HFFc6 (cell line): Measurements from ENCODE around the gene SLC6A18. TPM values are rescaled to one million over a fixed set of nuclear protein-coding genes. Genes with fewer than 3 reads are reported as not detected.

Experiments used
- DNase-seq: peaks from one replicate; pipeline ENCODE4 v3.0.0-alpha.2; 2018
- H3K27ac Mint-ChIP-seq: 2 replicates; pipeline ENCODE4 v1.8.0; 2020; ENCODE audit warnings: mild to moderate bottlenecking, mixed read lengths
- H3K27me3 Mint-ChIP-seq: 2 replicates; pipeline ENCODE4 v1.8.0; 2021; ENCODE audit warnings: mild to moderate bottlenecking, moderate library complexity, mixed read lengths; ENCODE audit not compliant: insufficient read depth
- H3K36me3 Mint-ChIP-seq: 2 replicates; pipeline ENCODE4 v1.8.0; 2021; ENCODE audit warnings: low read depth, mixed read lengths
- H3K4me1 Mint-ChIP-seq: 2 replicates; pipeline ENCODE4 v1.8.0; 2020; ENCODE audit warnings: low read depth, mixed read lengths
- H3K4me3 Mint-ChIP-seq: 2 replicates; pipeline ENCODE4 v1.8.0; 2020; ENCODE audit warnings: mild to moderate bottlenecking, moderate library complexity, mixed read lengths
- H3K9me3 Mint-ChIP-seq: 2 replicates; pipeline ENCODE4 v1.8.0; 2020; ENCODE audit warnings: mild to moderate bottlenecking, mixed read lengths
- total RNA-seq, 6 experiments: library from RNA; stranded (reverse); fragmentation: NEBNext Ultra II Directional; extraction: Animal tissue kit (Norgen Biotek cat#: 25700); gene quantifications; 2 replicates in 1 of 6; 3 replicates in 5 of 6; pipeline ENCODE4 v1.2.3, GENCODE V29; 2021
- TF ChIP-seq, protein P1 (sequence below): fragments of 200-600 bp; sonication (generic); IDR thresholded peaks from 2 replicates; pipeline ENCODE4 v1.5.0; 2021; ENCODE audit warnings: antibody characterized with exemption, mild to moderate bottlenecking

The SLC6A18 gene
- total RNA-seq, 6 experiments from 2014 or later = not detected

- H3K27me3 Mint-ChIP-seq = peaks cover 15% of the 10 kb centered on the region
- no peaks in the 10 kb centered on the region for H3K4me1 Mint-ChIP-seq
- H3K9me3 Mint-ChIP-seq = peaks cover 30% of the 10 kb centered on the region
- peak overlapping the region; percentile 86 for H3K27ac Mint-ChIP-seq
- TF ChIP-seq, protein P1, sequence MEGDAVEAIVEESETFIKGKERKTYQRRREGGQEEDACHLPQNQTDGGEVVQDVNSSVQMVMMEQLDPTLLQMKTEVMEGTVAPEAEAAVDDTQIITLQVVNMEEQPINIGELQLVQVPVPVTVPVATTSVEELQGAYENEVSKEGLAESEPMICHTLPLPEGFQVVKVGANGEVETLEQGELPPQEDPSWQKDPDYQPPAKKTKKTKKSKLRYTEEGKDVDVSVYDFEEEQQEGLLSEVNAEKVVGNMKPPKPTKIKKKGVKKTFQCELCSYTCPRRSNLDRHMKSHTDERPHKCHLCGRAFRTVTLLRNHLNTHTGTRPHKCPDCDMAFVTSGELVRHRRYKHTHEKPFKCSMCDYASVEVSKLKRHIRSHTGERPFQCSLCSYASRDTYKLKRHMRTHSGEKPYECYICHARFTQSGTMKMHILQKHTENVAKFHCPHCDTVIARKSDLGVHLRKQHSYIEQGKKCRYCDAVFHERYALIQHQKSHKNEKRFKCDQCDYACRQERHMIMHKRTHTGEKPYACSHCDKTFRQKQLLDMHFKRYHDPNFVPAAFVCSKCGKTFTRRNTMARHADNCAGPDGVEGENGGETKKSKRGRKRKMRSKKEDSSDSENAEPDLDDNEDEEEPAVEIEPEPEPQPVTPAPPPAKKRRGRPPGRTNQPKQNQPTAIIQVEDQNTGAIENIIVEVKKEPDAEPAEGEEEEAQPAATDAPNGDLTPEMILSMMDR = no peak
- peak; percentile 73 for DNase-seq
- no peaks in the 10 kb centered on the region for H3K36me3 Mint-ChIP-seq
- peak overlapping the region; percentile 83 for H3K4me3 Mint-ChIP-seq
These were observed 28.4 kb downstream of the SLC6A18 start for GRCh38 chr5:1253456-1254105.

DNA sequence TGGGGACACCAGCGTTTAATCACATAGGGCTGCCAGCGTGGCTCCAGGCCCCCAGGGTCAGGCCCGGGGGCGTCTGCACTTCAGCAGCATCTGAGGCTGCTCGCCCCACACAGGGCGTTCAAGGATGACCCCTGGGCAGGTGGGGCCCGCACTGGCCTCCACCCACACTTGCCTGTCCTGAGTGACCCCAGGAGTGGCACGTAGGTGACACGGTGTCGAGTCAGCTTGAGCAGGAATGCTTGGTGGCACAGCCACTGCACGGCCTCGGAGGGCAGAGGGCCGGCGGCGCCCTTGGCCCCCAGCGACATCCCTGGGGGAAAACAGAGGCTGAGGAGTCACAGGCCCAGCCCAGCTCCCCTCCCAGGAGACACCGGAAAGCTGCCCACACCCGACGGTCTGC is 29.0 kb downstream of the SLC6A18 start:
- TF ChIP-seq, protein P1 = no peak
- no peak for DNase-seq
- Mint-ChIP-seq H3K27ac (no peak overlapping the region), H3K27me3 (peaks cover 17% of the 10 kb centered on the region), H3K9me3 (peaks cover 36% of the 10 kb centered on the region), H3K4me3 (no peak overlapping the region), H3K36me3 (no peaks in the 10 kb centered on the region), H3K4me1 (no peaks in the 10 kb centered on the region)

DNA sequence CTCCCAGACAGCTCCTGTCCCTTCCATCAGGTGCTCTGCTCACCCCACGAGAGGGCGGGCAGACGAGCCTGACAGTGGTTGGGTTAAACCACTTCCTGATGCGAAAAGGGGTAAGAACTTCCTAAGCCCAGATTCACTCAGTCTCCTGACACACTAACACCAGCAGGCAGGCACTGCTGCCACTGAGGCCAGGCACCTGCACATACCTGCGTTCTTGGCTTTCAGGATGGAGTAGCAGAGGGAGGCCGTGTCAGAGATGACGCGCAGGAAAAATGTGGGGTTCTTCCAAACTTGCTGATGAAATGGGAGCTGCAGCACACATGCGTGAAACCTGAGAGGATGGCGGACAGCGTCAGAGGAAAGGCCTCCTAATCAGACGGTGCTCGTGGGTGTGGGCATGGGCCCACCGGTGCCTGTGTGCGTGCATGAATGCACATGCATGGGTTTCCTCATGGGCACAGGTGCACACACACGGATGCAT is 29.9 kb downstream of the SLC6A18 start:
- H3K36me3 Mint-ChIP-seq = no peaks in the 10 kb centered on the region
- no peaks in the 10 kb centered on the region for H3K4me1 Mint-ChIP-seq
- H3K9me3 Mint-ChIP-seq = peaks cover 45% of the 10 kb centered on the region
- H3K27me3 Mint-ChIP-seq = peaks cover 13% of the 10 kb centered on the region
- TF ChIP-seq, protein P1 = no peak
- peak overlapping the region; percentile 11; the same call in 1 of the 2 replicates for H3K4me3 Mint-ChIP-seq
- H3K27ac Mint-ChIP-seq = peak overlapping the region; percentile 9; the same call in 1 of the 2 replicates
- peak; percentile 57 for DNase-seq

- no peak for DNase-seq
- peaks cover 59% of the 10 kb centered on the region for H3K9me3 Mint-ChIP-seq
- no peak overlapping the region for H3K27ac Mint-ChIP-seq
- no peak overlapping the region for H3K4me3 Mint-ChIP-seq
- TF ChIP-seq, protein P1 = no peak
- H3K27me3 Mint-ChIP-seq = peaks cover 15% of the 10 kb centered on the region
- H3K4me1 Mint-ChIP-seq = no peaks in the 10 kb centered on the region
- no peaks in the 10 kb centered on the region; the same call in 1 of the 2 replicates for H3K36me3 Mint-ChIP-seq
These were observed 31.6 kb downstream of the SLC6A18 start for GRCh38 chr5:1256776-1257175.

- TF ChIP-seq, protein P1 = no peak
- peaks cover 65% of the 10 kb centered on the region for H3K9me3 Mint-ChIP-seq
- no peak overlapping the region for H3K4me3 Mint-ChIP-seq
- H3K27ac Mint-ChIP-seq = no peak overlapping the region
- H3K27me3 Mint-ChIP-seq = peaks cover 15% of the 10 kb centered on the region
- no peak for DNase-seq
- no peaks in the 10 kb centered on the region for H3K4me1 Mint-ChIP-seq
- H3K36me3 Mint-ChIP-seq = peaks cover 5% of the 10 kb centered on the region; the same call in 1 of the 2 replicates
These were observed 32.2 kb downstream of the SLC6A18 start for GRCh38 chr5:1257363-1257762.
